ENCODE data around the gene USP40. TPM values are rescaled to one million over a fixed set of nuclear protein-coding genes. Genes with fewer than 3 reads are reported as not detected.

USP40 gene
- polyA plus RNA-seq, 3 donors = 4.0 to 13.5 (median 5.1) TPM

DNA sequence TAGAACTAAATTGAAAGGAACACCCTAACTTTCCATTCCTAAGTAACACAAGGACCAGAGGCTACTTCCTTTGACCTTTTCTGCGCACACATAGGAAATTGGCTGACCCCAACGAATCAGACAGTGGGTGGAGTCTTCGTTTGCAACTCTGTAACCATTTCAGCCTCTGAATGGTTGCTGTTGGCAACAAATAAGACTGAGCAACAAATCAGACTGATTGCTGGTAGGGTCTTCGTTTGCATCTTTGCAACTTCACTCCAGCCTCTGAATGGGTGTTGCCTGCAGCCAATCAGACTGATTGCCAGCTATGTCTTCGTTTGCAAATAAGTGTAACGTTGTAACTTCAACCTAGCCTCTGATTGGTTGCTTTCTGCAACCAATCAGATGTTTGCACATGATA lies 34.6 kb downstream of the USP40 start:
- H3K36me3 ChIP-seq (replicated peaks in 1 of 2; ENCODE audit: control insufficient read depth in 1 of 2, insufficient read depth in 2 of 2, low read length in 2 of 2) = peaks cover 5 to 27% of the 10 kb centered on the region in 2 donors
- H3K4me1 ChIP-seq (ENCODE audit: control insufficient read depth in 1 of 2, insufficient read depth in 2 of 2, low read length in 2 of 2) = peaks cover 0 to 6% of the 10 kb centered on the region in 2 donors
- Mint-ChIP-seq H3K27me3 (ENCODE audit: low read depth in 3 of 3) (peaks cover 0 to 2% (median 0%) of the 10 kb centered on the region in 3 donors), H3K36me3 (peaks cover 36 to 39% of the 10 kb centered on the region in 2 donors), H3K4me3 (no peak overlapping the region), H3K27ac (no peak overlapping the region), H3K4me1 (peaks cover 9% of the 10 kb centered on the region), H3K9me3 (no peaks in the 10 kb centered on the region)
- H3K9me3 ChIP-seq (replicated peaks in 1 of 2; ENCODE audit: control insufficient read depth in 1 of 2, insufficient read depth in 1 of 2, low read length in 2 of 2) = no peaks in the 10 kb centered on the region
- WGBS (ENCODE audit: insufficient coverage) = 90% methylated on average over 6 of the region's 6 CpGs
- no peak overlapping the region for H2AFZ ChIP-seq (ENCODE audit: insufficient read depth, low read depth, low read length, poor library complexity, severe bottlenecking)
- TF ChIP-seq, protein P1, sequence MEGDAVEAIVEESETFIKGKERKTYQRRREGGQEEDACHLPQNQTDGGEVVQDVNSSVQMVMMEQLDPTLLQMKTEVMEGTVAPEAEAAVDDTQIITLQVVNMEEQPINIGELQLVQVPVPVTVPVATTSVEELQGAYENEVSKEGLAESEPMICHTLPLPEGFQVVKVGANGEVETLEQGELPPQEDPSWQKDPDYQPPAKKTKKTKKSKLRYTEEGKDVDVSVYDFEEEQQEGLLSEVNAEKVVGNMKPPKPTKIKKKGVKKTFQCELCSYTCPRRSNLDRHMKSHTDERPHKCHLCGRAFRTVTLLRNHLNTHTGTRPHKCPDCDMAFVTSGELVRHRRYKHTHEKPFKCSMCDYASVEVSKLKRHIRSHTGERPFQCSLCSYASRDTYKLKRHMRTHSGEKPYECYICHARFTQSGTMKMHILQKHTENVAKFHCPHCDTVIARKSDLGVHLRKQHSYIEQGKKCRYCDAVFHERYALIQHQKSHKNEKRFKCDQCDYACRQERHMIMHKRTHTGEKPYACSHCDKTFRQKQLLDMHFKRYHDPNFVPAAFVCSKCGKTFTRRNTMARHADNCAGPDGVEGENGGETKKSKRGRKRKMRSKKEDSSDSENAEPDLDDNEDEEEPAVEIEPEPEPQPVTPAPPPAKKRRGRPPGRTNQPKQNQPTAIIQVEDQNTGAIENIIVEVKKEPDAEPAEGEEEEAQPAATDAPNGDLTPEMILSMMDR (IDR thresholded peaks at IDR 0.05) = no peak
- no peaks in the 10 kb centered on the region for H3K27me3 ChIP-seq (ENCODE audit: control insufficient read depth in 2 of 2, insufficient read depth in 2 of 2, low read length in 2 of 2)
- no peaks in the 10 kb centered on the region for H3K79me2 ChIP-seq (ENCODE audit: insufficient read depth, low read length)
- H4K20me1 ChIP-seq (ENCODE audit: insufficient read depth, low read length) = no peaks in the 10 kb centered on the region
- DNase-seq = no peak
- intact Hi-C loops (cut with micrococcal nuclease) = no loop called here
- no peak overlapping the region for H3K27ac ChIP-seq (ENCODE audit: low read depth in 1 of 2, low read length in 2 of 2)
- no peak overlapping the region for H3K9ac ChIP-seq (ENCODE audit: insufficient read depth, low read length, poor library complexity, severe bottlenecking)
- no peak overlapping the region for H3K4me2 ChIP-seq (replicated peaks; ENCODE audit: extremely low read depth, low read length, poor library complexity, severe bottlenecking)
- no peak overlapping the region for H3K4me3 ChIP-seq (replicated peaks in 1 of 3; ENCODE audit: low read depth in 2 of 3, low read length in 3 of 3)

DNA sequence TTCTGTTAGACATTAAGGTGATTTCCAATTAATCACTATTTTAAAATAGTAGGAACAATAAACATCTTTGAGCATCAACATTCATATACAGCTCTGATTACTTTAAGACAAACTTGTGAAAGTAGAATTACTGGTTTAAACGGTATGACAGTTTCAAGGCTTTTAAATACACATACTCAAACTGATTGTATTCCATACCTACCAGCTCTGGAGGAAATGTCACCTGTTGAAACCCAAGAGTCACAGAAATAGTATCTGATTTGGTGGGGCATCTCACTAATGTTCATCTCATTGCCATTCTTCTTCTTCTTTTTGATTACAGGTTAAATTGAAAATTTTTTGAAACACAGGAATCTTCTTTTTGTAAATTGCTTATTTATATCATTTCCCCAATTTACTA lies 36.2 kb downstream of the USP40 start:
- Histone ChIP-seq H3K36me3 (replicated peaks in 1 of 2; ENCODE audit: control insufficient read depth in 1 of 2, insufficient read depth in 2 of 2, low read length in 2 of 2) (peaks cover 5 to 27% of the 10 kb centered on the region in 2 donors), H3K27me3 (ENCODE audit: control insufficient read depth in 2 of 2, insufficient read depth in 2 of 2, low read length in 2 of 2) (no peaks in the 10 kb centered on the region), H4K20me1 (ENCODE audit: insufficient read depth, low read length) (no peaks in the 10 kb centered on the region), H3K79me2 (ENCODE audit: insufficient read depth, low read length) (no peaks in the 10 kb centered on the region), H3K4me1 (ENCODE audit: control insufficient read depth in 1 of 2, insufficient read depth in 2 of 2, low read length in 2 of 2) (peaks cover 0 to 6% of the 10 kb centered on the region in 2 donors), H2AFZ (ENCODE audit: insufficient read depth, low read depth, low read length, poor library complexity, severe bottlenecking) (no peak overlapping the region), H3K4me2 (replicated peaks; ENCODE audit: extremely low read depth, low read length, poor library complexity, severe bottlenecking) (no peak overlapping the region), H3K9me3 (replicated peaks in 1 of 2; ENCODE audit: control insufficient read depth in 1 of 2, insufficient read depth in 1 of 2, low read length in 2 of 2) (no peaks in the 10 kb centered on the region), H3K27ac (ENCODE audit: low read depth in 1 of 2, low read length in 2 of 2) (no peak overlapping the region), H3K4me3 (replicated peaks in 1 of 3; ENCODE audit: low read depth in 2 of 3, low read length in 3 of 3) (no peak overlapping the region), H3K9ac (ENCODE audit: insufficient read depth, low read length, poor library complexity, severe bottlenecking) (no peak overlapping the region)
- Mint-ChIP-seq H3K9me3 (no peaks in the 10 kb centered on the region), H3K4me1 (peaks cover 9% of the 10 kb centered on the region), H3K36me3 (peaks cover 34 to 43% of the 10 kb centered on the region in 2 donors), H3K27me3 (ENCODE audit: low read depth in 3 of 3) (peaks cover 0 to 3% (median 0%) of the 10 kb centered on the region in 3 donors), H3K4me3 (no peak overlapping the region), H3K27ac (no peak overlapping the region)
- DNase-seq = no peak
- intact Hi-C loops (cut with micrococcal nuclease) = no loop called here
- no CpG with 5 or more reads among the region's 1 CpG for WGBS (ENCODE audit: insufficient coverage)
- TF ChIP-seq, protein P1 (IDR thresholded peaks at IDR 0.05) = no peak
